Fibroblast of pulmonary artery (primary cell): ENCODE measurements around the gene C1orf35.

Experiments used
- DNase-seq: peaks from one replicate; pipeline ENCODE4 v3.0.0-alpha.2; 2010; ENCODE audit warnings: low read depth
- H3K4me3 ChIP-seq: replicated peaks from 2 replicates; pipeline ENCODE4 v1.5.1; 2011; ENCODE audit warnings: low read depth, mild to moderate bottlenecking, control low read depth, low read length, moderate library complexity
- TF ChIP-seq, protein P1 (sequence below): IDR thresholded peaks from 2 replicates; pipeline ENCODE4 v1.5.1; 2011; ENCODE audit warnings: mild to moderate bottlenecking, control low read depth, low read length, inconsistent platforms; ENCODE audit errors: missing control alignments

The C1orf35 gene

DNA sequence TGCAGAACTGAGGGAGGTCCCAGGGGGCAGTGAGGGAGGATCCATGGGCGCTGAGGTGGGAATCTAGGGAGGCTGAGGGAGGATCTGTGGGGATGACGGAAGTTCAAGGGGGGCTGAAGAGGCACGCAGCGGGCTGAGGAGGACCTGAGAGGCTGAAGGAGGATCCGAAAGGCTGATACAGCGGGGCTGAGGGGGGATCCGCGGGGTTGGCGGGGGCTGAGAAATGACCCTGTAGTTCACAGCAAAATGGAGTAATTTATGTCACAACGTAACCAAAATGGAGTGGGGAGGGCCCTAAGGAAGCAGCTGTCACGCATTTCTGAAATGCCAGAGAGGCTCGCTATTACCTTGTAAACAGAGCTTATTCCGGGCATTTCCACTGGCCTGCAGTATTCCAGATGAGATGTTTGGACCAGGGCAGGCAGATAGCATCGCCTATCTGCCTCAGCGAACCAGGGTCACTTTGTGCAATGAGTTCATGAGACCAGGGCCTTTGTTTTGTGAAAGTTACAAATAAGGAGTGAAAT, 6.9 kb upstream of the C1orf35 start:
- TF ChIP-seq, protein P1, sequence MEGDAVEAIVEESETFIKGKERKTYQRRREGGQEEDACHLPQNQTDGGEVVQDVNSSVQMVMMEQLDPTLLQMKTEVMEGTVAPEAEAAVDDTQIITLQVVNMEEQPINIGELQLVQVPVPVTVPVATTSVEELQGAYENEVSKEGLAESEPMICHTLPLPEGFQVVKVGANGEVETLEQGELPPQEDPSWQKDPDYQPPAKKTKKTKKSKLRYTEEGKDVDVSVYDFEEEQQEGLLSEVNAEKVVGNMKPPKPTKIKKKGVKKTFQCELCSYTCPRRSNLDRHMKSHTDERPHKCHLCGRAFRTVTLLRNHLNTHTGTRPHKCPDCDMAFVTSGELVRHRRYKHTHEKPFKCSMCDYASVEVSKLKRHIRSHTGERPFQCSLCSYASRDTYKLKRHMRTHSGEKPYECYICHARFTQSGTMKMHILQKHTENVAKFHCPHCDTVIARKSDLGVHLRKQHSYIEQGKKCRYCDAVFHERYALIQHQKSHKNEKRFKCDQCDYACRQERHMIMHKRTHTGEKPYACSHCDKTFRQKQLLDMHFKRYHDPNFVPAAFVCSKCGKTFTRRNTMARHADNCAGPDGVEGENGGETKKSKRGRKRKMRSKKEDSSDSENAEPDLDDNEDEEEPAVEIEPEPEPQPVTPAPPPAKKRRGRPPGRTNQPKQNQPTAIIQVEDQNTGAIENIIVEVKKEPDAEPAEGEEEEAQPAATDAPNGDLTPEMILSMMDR, result no peak
- DNase-seq, result peak; percentile 55
- H3K4me3 ChIP-seq, result peak overlapping the region; percentile 95

DNA sequence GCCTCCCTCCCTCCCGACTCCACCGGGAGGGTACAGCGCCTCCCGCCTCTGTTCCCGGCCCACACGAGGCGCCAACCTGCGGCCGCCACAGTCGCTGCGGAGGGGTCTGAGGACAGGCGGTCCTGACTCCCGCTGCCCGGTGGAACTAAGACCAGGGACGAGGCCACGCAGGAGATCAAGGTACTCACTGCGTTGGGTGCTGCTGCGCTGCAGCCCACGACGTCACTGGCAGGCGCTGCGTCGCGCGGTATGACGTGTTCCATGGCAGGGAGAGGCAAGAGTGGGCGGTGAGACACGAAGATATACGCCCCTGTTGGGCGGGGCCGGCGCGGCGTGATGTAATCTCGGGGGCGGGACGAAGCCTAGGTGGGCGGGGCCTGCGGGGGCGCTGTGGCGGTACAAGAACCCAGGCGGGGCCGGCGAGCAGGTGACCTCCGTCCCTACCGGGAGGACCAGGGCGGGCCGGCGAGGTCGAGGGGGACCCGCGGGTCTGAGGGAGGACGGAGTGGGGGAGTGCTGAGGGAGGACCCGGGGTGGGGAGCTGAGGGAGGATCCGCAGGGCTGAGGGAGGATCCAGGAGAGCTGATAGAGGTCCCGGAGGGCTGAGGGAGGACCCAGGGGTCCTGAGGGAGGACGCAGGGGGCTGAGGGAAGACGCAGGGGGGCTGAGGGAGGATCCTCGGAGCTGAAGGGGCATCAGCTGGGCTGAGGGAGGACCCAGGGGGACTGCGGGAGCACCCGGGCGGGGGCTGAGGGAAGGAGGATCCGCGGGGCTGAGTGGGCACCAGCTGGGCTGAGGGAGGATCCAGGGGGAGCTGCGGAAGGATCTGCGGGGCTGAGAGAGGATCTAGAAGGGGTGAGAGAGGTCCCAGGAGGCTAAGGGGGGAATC, 6.2 kb upstream of the C1orf35 start, which contains the start of gene MRPL55:
Gene MRPL55 (minus strand): TSS at position 227 of the 889 bp plus-strand sequence. CDS start 1,039 bp downstream, outside the sequence.
- H3K4me3 ChIP-seq, result peak within 1 kb of the TSS; percentile 95
- DNase-seq, result peak; percentile 97
- TF ChIP-seq, protein P1, result no peak

DNA sequence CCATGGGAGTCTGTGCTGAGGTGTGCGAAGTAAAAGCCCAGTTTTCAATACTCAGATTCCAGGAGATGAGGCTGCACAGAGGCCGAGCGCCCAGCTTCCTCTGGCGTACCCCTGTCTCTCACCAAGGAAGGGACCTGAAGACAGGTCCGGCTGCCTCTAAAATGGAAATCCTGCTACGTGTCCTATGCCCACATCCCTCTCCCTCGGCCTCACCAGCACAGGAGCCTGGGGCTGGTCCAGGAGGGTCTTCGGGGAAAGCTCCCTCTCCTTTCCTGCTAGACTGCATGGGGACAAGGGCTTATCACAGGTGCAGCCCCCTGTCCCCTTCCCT, 5.6 kb upstream of the C1orf35 start:
- TF ChIP-seq, protein P1, result no peak
- DNase-seq, result no peak
- peak overlapping the region; percentile 95 for H3K4me3 ChIP-seq

DNA sequence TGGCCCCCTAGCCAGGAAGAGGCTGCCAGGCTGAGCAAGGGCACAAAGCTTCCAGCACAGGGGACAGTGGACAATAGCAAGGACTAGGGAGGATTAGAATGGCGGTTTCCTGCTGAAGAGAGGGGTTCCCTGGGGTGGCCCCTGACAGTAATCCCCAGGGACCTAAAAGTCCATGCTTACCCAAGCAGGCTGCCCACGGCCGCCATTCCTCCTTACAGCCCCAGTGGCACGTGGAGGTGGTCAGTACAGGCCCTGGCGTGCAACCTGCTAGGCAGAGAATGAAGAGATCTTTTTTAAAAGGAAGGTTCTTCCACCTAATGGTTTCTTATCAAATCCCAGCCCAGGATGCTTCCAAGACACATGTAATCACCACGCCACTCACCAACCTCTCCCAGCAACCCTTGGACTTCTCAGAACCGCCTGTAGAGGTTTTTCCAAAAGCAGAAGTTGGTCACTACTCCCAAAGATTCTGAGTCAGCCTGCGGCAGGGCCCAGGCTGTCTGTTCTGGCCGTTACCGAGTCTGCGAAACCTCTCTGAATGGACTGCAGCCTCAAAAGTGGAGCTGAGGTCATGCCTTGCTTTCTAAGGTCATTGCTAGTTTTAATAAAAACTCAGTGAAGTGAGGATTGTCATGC, 5.0 kb upstream of the C1orf35 start:
- TF ChIP-seq, protein P1, result no peak
- DNase-seq, result no peak
- H3K4me3 ChIP-seq, result peak overlapping the region; percentile 95

DNA sequence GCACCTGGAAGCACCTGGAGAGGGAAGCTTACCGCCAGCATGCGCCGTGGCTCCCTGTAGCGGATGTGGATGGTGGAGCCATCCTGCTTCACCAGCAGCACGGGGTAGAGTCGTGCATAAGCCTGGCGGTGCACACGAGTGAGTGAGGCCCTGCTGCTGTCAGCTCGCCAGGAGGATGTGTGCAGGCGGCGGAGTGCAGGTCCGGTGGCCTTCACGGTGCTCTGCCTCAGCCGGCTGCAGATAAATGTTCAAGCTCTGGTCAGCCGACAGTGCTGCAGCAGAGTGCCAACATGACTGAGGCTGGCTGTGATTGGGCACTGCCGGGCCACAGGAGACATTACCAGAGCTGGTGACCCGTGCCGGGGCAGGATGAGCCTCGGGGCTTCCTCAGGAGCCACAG, 4.5 kb upstream of the C1orf35 start:
- no peak for DNase-seq
- no peak overlapping the region for H3K4me3 ChIP-seq
- TF ChIP-seq, protein P1, result no peak

DNA sequence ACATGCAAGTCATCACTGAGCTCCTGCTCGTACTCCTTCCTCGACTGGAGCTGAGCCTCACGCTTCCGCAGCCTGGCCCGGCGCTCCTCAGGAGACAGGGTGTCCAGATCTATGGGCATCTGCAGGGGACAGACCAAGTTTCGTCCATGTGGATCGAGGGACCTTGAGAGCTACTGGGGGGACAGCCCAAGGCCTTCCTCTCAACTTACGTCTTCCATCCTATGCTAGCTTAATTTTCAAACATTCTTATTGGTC, 3.6 kb upstream of the C1orf35 start:
- TF ChIP-seq, protein P1, result no peak
- no peak for DNase-seq
- H3K4me3 ChIP-seq, result no peak overlapping the region
